Measurements from ENCODE around the gene SLC28A1.

SLC28A1 gene

GRCh38 chr15:84855136-84855535 is 29.3 kb upstream of the SLC28A1 start:
- H3K4me3 ChIP-seq (ENCODE audit: low read depth, low read length): no peak overlapping the region
- TF ChIP-seq CTCF (IDR thresholded peaks at IDR 0.05; ENCODE audit: low read depth, low read length): no peak

GRCh38 chr15:84855765-84856164 is 28.7 kb upstream of the SLC28A1 start:
- H3K4me3 ChIP-seq (ENCODE audit: low read depth, low read length): no peak overlapping the region
- TF ChIP-seq CTCF (IDR thresholded peaks at IDR 0.05; ENCODE audit: low read depth, low read length): no peak

- TF ChIP-seq CTCF (IDR thresholded peaks at IDR 0.05; ENCODE audit: low read depth, low read length): no peak
- no peak overlapping the region for H3K4me3 ChIP-seq (ENCODE audit: low read depth, low read length)
These were observed 27.6 kb upstream of the SLC28A1 start for GRCh38 chr15:84856731-84857417.

GRCh38 chr15:84857418-84858004 is 27.0 kb upstream of the SLC28A1 start:
- H3K4me3 ChIP-seq (ENCODE audit: low read depth, low read length): no peak overlapping the region
- no peak for TF ChIP-seq CTCF (IDR thresholded peaks at IDR 0.05; ENCODE audit: low read depth, low read length)

GRCh38 chr15:84858231-84858630 is 26.2 kb upstream of the SLC28A1 start:
- TF ChIP-seq CTCF (IDR thresholded peaks at IDR 0.05; ENCODE audit: low read depth, low read length): no peak

GRCh38 chr15:84859144-84859543 is 25.3 kb upstream of the SLC28A1 start:
- no peak overlapping the region for H3K4me3 ChIP-seq (ENCODE audit: low read depth, low read length)
- no peak for TF ChIP-seq CTCF (IDR thresholded peaks at IDR 0.05; ENCODE audit: low read depth, low read length)

More at GRCh38 chr15:84858231-84858630, 26.2 kb upstream of the SLC28A1 start:
- no peak overlapping the region for H3K4me3 ChIP-seq (ENCODE audit: low read depth, low read length)

- no peak overlapping the region for H3K4me3 ChIP-seq (ENCODE audit: low read depth, low read length)
- no peak for TF ChIP-seq CTCF (IDR thresholded peaks at IDR 0.05; ENCODE audit: low read depth, low read length)
These were observed 24.8 kb upstream of the SLC28A1 start for GRCh38 chr15:84859651-84860050.
